ENCODE measurements around the gene LYZL6. TPM values are rescaled to one million over a fixed set of nuclear protein-coding genes. Genes with fewer than 3 reads are reported as not detected.

Gene LYZL6
- total RNA-seq, 2 experiments from 2014 or later = not detected

- Histone ChIP-seq H3K27me3 (ENCODE audit: control insufficient read depth in 1 of 2, insufficient read depth in 2 of 2, low read length in 2 of 2) (no peaks in the 10 kb centered on the region), H3K27ac (ENCODE audit: low read depth in 1 of 2, low read length in 2 of 2) (no peak overlapping the region), H3K4me1 (ENCODE audit: insufficient read depth, low read length) (peaks cover 11% of the 10 kb centered on the region), H3K9me3 (ENCODE audit: control insufficient read depth in 1 of 2, insufficient read depth in 1 of 2, low read length in 2 of 2) (no peaks in the 10 kb centered on the region), H3K36me3 (ENCODE audit: insufficient read depth, low read length) (no peaks in the 10 kb centered on the region), H3K4me3 (ENCODE audit: low read length) (no peak overlapping the region)
- Mint-ChIP-seq H3K4me3 (no peak overlapping the region), H3K27ac (no peak overlapping the region), H3K4me1 (ENCODE audit: low read depth) (peaks cover 16% of the 10 kb centered on the region), H3K27me3 (no peaks in the 10 kb centered on the region), H3K9me3 (no peaks in the 10 kb centered on the region), H3K36me3 (ENCODE audit: low read depth) (no peaks in the 10 kb centered on the region)
- intact Hi-C loops (cut with DNase I, micrococcal nuclease) = no loop called here
- ChIA-PET CTCF (interaction anchor here (0.8 to 1.1 kb wide), 2 partner anchors 13 to 38 kb away, joined by 3 read pairs; no protein-coding TSS in a partner anchor), POLR2A (no interaction called here)
- DNase-seq = no peak
- no peak for ATAC-seq (ENCODE audit: poor library complexity)
- TF ChIP-seq CTCF (IDR thresholded peaks at IDR 0.05) = no peak
These were observed 11.6 kb downstream of the LYZL6 start for GRCh38 chr17:35931794-35932425.

- ATAC-seq (ENCODE audit: poor library complexity) (peak; percentile 95), DNase-seq (peak; percentile 52 to 87 (median 66))
- Mint-ChIP-seq H3K9me3 (no peaks in the 10 kb centered on the region), H3K36me3 (ENCODE audit: low read depth) (no peaks in the 10 kb centered on the region), H3K27ac (no peak within 1 kb of the TSS), H3K4me3 (peak within 1 kb of the TSS; percentile 83), H3K4me1 (ENCODE audit: low read depth) (peaks cover 16% of the 10 kb centered on the region), H3K27me3 (no peaks in the 10 kb centered on the region)
- H3K4me1 ChIP-seq (ENCODE audit: insufficient read depth, low read length) = peaks cover 11% of the 10 kb centered on the region
- intact Hi-C loops (cut with DNase I, micrococcal nuclease) = no loop called here
- H3K36me3 ChIP-seq (ENCODE audit: insufficient read depth, low read length) = no peaks in the 10 kb centered on the region
- H3K27me3 ChIP-seq (ENCODE audit: control insufficient read depth in 1 of 2, insufficient read depth in 2 of 2, low read length in 2 of 2) = no peaks in the 10 kb centered on the region
- CTCF ChIA-PET = no interaction called here
- H3K9me3 ChIP-seq (ENCODE audit: control insufficient read depth in 1 of 2, insufficient read depth in 1 of 2, low read length in 2 of 2) = no peaks in the 10 kb centered on the region
- peak within 1 kb of the TSS; percentile 64 for H3K4me3 ChIP-seq (ENCODE audit: low read length)
- POLR2A ChIA-PET = interaction anchor here (0.7 kb wide), 1 partner anchor 59 kb away, joined by 3 read pairs; no protein-coding TSS in a partner anchor
- no peak for TF ChIP-seq CTCF (IDR thresholded peaks at IDR 0.05)
- H3K27ac ChIP-seq (ENCODE audit: low read depth in 1 of 2, low read length in 2 of 2) = no peak within 1 kb of the TSS
These were observed 13.1 kb downstream of the LYZL6 start, which contains the start of gene RDM1 for GRCh38 chr17:35930211-35931065. TSS of gene RDM1 (minus strand) at chr17:35930773. CDS start at chr17:35930727, 46 bp downstream.

GRCh38 chr17:35927714-35928113 is 15.8 kb downstream of the LYZL6 start:
- DNase-seq (no peak), ATAC-seq (ENCODE audit: poor library complexity) (no peak)
- peaks cover 16% of the 10 kb centered on the region for H3K4me1 ChIP-seq (ENCODE audit: insufficient read depth, low read length)
- TF ChIP-seq CTCF (IDR thresholded peaks at IDR 0.05) = no peak
- H3K27ac Mint-ChIP-seq = no peak overlapping the region
- no peaks in the 10 kb centered on the region for H3K27me3 ChIP-seq (ENCODE audit: control insufficient read depth in 1 of 2, insufficient read depth in 2 of 2, low read length in 2 of 2)
- H3K9me3 Mint-ChIP-seq = no peaks in the 10 kb centered on the region
- no peak overlapping the region for H3K4me3 ChIP-seq (ENCODE audit: low read length)
- ChIA-PET POLR2A (no interaction called here), CTCF (no interaction called here)
- peak overlapping the region; percentile 63 for H3K4me3 Mint-ChIP-seq
- H3K27me3 Mint-ChIP-seq = no peaks in the 10 kb centered on the region
- no peaks in the 10 kb centered on the region for H3K36me3 Mint-ChIP-seq (ENCODE audit: low read depth)
- no peaks in the 10 kb centered on the region for H3K36me3 ChIP-seq (ENCODE audit: insufficient read depth, low read length)
- intact Hi-C loops (cut with DNase I, micrococcal nuclease) = no loop called here
- H3K4me1 Mint-ChIP-seq (ENCODE audit: low read depth) = peaks cover 16% of the 10 kb centered on the region
- no peaks in the 10 kb centered on the region for H3K9me3 ChIP-seq (ENCODE audit: control insufficient read depth in 1 of 2, insufficient read depth in 1 of 2, low read length in 2 of 2)
- H3K27ac ChIP-seq (ENCODE audit: low read depth in 1 of 2, low read length in 2 of 2) = no peak overlapping the region
